DMS153 treated with DMSO at 0.1 percent for 48 hours (cell line): ENCODE measurements around the gene NDFIP1.

Source experiments
- DNase-seq: peaks from one replicate; lab custom pipeline; 2025; ENCODE audit not compliant: unreplicated experiment; lab: John Stamatoyannopoulos, UW

Gene NDFIP1

DNA sequence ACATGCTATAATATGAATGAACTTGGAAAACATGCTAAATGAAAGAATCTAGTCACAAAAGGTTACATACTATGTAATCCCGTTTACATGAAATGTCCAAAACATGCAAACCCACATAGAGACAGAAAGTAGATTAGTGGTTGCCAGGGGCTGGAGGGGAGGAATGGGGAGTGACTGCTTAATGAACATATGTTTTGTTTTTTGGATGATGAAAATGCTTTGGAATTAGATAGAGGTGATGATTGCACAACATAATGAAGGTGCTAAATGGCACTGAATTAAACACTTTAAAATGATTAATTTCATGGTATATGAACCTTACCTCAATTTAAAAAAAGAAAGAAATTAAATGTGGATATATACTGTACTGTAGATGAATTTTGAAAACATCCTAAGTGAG lies 17.6 kb upstream of the NDFIP1 start:
- no peak for DNase-seq

DNA sequence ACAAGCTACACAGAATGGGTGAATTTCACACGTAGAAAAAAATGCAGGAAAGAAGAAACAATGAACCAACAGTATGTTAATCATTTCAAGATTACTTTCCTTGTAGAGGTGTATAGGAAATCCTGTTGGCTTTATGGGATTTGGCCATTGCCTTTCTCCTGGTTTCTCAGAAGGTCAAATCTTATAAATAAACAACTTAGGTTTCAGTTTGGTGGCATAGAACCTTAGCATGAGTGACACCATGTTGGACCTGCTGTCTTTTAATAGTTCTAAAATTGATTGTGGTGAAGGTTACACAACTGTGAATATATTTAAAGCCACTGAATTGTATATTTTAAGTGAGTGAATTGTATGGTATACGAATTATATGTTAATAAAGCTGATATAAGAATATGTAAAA lies 16.7 kb upstream of the NDFIP1 start:
- no peak for DNase-seq

DNA sequence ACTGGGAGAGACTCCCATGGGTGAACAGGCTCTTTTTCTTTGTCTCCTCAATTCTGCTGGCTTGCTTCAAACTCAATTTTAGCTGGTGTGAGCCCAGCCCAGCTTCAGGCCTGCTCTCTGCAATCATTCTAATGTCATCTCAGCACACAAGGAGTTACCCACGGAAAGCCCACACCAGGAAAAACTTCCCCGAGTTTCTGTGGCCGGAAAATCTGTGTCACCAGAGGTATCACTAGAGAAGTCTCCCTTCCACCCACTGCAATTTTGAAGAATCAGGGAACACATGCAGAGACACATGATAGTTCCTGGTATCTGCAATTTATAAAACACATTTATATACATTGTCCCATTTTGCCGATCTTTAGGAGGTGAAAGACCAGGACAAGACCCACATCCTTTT lies 13.5 kb upstream of the NDFIP1 start:
- no peak for DNase-seq

DNA sequence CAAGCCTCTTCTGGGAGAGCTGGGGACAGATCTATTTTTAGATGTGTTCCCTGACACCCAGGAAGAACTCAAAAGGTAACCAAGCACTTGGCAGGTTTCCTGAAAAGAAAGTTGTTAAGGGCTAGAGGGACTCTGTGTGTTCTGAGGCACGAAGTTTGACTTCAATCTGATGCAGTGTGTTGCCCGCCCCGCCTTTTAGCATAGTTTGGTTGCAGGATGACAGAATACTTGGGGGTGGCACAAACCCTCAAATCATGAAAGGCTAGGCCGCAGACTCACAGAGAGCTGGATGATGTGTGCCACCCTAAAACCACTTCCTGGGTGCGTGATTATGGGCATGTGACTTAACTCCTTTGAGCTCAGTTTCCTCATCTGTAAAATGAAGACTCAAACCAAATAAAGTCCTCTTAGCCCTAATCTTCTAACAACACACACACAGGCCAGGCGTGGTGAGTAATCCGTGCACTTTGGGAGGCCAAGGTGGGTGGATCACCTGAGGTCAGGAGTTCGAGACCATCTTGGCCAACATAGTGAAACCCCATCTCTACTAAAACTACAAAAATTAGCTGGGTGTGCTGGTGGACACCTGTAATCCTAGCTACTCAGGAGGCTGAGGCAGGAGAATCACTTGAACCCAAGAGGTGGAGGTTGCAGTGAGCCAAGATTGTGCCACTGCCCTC lies 12.8 kb upstream of the NDFIP1 start:
- DNase-seq: no peak

DNA sequence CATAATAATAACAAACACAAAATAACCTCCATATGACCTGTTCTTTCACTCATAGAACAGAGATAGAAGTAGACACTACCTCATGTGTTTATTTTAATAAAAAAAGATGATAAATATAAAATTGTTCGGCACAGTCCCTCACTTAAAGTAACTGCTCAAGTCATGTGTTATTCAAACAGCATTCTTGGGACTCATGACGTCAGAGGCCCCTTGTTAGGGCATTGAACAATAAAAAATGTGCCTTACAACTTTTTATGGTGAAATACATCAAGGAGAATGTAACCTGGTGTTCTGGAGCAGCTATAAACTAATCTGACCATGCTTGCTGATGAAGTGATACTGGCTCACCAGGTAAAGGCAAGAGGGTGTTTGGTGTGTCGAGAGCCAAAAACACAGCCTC lies 12.2 kb upstream of the NDFIP1 start:
- no peak for DNase-seq

DNA sequence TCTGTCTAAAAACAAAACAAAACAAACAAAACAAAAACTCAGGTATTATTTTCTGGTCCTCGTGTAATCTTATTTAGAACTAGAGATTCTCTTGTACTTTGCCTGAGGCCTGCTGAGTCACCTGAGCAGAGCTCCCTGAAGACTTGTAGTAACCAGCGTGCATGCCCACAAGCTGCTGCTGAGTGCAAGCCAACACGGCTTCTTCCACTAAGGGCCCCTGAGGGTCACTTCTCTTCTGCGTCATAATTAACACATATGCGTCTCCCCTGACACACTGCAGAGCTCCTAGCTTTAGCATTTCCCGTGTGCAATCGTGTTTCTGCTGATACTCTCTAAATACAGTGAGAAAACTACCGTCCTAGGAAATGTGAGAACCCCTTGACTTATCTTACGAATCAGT lies 10.9 kb upstream of the NDFIP1 start:
- no peak for DNase-seq

DNA sequence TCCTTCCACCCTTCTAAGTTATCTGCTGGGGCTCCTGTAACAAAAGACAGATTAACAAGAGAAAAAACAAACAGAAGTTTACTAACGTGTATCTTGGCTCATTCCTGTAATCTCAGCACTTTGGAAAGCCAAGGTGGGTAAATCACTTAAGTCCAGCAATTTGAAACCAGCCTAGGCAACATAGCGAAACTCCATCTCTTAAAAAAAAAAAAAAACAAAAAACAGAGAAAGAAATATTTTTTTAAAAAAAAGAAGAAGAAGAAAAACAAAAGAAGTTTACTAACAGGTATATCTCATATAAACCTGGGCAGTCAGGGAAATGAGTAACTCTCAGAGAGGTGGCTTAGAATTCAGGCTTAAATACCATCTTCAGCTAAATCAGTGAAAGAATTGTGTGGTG lies 10.3 kb upstream of the NDFIP1 start:
- DNase-seq: no peak

DNA sequence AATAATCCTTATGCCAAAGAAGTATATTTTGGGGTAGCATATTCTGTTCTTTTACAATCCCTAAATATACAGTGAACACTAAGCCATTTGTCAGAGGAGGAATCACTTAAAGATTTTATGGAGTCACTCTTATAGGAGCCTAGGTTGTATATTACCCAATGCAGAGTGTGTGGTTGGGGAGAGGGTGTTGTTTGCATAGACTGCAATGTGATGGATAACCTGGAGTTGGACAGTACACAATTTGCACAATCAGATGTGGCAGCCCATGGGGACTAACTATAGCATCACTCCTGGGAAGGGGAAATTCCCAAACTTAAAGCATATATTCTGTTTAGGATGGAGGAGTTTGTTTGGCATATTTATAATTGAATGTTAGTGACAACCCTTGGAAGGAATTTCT lies 9.6 kb upstream of the NDFIP1 start:
- no peak for DNase-seq

DNA sequence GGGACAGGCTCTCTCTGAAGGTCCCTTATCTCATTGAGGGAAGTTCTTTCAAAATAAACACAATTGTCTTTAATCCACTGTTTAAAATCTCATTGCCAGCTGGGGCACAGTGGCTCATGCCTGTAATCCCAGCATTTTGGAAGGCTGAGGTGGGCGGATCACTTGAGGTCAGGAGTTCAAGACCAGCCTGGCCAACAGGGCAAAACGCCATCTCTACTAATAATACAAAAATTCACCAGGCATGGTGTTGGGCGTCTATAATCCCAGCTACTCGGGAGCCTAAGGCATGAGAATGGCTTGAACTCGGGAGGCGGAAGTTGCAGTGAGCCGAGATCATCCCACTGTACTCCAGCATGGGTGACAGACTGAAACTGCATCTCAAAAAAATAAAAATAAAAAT lies 8.3 kb upstream of the NDFIP1 start:
- DNase-seq: no peak

DNA sequence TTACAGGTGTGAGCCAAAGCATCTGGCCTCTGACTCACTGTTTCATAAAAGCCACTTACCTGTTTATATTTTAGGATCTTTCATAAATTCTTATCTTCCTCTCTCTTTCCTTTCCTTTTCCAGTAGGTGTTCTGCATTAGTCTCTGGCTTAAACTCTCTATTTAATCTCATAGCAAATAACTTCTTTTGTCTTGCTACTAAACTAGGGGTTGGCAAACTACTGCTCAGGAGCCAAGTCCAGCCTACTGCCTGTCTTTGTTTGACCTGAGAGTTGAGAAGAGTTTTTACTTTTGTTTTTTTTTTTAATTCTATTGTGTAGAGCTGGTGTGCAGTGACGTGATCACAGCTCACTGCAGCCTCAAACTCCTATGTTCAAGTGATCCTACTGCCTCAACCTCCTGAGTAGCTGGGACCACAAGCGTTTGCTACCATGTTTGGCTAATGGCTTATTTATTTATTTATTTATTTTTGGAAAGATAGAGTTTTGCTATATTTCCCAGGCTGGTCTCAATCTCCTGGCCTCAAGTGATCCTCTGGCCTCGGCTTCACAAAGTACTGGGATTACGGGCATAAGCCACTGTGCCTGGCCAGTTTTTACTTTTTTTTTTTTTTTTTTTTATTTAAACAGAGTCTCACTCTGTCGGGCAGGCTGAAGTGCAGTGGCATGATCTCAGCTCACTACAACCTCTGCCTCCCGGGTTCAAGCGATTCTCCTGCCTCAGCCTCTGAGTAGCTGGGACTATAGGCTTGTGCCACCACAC lies 5.4 kb upstream of the NDFIP1 start:
- DNase-seq: no peak

DNA sequence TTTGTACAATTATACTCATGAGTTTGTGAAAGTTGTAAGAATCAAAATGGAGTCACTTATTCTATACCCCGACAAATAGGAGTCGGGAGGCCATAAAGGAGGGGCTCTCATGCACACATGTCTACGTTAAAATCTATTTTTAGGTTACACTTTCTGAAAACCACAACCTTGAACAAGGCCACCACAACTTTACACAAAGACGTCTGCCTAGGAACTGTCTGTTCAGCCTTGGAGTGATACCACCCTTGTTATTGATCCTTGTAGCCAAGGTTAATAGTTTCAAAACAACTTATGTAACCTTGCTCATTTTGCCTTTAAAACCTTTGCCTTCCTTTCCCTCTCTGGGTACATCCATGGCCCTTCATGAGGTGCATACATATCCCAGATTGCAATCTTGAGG lies 4.1 kb upstream of the NDFIP1 start:
- DNase-seq: no peak

DNA sequence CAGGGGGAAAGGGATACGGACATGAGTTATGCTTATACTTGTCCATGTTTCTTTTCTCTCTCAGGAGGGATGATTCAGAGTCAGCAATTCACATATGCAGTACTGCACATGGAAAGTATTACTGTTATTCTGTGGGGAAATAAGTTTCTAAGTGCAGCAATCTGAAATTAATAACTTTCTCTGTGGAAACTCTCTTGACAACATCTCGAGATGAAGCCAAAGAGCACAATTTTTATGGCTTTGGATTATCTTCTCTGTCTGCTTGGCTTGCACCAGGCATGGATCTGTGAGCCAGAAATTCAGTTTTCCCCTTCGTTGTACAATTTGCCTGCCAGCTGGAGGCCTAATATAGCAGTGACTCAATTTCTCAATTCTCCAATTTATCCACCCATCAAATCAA lies 2.5 kb upstream of the NDFIP1 start:
- no peak for DNase-seq

DNA sequence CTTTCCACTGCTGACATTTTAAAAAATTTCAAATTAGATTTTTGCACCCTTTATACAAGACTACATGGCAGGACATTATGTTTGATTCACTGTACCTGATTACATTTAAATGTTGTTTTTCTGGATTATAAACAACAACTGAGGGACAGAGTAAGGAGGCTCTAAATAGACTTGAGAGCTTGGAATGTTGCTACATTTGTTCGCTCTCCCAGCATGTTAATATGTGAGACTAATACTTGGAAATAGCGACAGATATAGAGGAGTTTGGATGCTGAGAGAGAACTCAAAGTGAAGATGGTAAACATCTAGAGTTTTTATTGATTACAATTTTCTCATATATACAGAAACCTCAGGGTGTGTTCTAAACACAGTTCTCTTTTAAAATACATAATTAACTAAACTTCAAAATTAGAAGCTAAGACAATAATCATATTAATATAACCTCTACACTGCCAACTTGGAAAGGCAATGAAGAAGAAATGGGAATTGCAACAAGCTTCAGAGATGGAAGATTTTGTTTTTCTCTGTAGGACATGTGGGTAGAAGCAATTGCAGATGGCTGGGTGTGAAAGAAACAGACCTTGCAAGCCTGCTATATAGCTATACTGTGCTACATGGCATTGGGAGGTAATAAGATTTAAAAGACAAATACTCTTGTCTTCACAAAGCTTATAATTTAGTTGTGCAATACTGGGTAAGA lies 1.4 kb upstream of the NDFIP1 start:
- DNase-seq: no peak

DNA sequence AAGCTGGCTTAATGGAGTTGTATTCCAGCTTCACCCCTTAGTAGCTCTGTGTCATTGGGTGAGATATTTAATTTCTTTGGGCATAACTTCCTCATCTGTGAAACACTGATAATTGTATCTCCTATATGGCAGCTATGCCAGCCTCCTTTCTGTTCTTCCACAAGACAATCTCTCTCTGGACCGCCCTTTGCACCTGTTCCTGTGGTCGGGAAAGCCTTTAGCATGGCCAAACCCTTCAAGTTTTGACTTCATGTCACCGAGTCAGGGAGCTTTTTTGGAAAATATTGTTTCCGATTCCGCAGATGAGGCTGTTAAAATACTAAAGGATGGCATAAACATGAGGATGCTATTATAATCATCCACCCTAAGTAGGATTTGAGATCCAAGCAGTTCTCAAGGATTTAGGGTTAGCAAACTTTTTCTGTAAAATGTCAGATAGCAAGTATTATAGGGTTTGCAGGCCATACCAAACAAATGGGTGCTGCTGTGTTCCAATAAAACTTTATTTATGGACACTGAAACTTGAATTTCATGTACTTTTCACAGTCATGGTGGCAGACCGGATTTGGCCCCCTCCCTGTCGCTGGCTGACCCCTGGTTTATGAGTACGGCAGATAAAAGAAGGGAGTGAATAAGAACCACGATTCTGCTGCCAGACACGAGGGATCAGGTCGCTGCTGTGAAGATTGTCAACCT lies 695 bp upstream of the NDFIP1 start:
- DNase-seq: no peak

DNA sequence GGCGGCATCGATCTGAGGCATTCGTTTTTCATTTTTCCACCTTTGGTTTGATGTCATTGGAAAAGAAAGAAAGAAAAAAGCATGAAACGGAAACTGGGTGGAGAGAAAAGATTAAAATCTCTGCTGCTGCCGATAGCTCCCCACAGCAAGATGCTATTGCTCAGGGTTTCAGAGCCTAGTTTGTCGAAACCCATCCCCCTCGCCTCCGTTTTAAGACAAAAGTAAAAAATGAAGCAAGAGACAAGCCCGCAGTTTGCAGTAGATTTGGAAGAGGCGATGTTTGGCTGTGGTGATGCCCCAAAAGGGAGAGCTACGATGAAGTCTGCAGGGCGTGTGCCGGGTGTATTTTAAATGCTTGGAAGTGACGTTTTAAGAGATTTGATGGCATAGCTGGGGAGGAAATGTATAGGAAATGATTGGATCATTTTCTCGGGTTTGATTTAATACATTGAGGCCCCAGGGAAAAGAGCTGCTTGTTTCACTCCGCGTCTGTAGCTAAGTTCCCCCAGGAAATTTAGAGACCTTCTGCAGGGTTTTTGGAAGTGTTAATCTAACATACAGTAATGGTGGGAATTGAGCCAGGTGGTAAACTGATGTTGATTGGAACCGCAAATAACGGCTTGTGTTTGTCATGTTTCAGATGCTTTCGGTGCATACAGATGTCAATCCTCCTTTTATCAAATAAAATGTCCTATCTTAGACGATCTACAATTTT lies 909 bp downstream of the NDFIP1 start:
- no peak for DNase-seq

DNA sequence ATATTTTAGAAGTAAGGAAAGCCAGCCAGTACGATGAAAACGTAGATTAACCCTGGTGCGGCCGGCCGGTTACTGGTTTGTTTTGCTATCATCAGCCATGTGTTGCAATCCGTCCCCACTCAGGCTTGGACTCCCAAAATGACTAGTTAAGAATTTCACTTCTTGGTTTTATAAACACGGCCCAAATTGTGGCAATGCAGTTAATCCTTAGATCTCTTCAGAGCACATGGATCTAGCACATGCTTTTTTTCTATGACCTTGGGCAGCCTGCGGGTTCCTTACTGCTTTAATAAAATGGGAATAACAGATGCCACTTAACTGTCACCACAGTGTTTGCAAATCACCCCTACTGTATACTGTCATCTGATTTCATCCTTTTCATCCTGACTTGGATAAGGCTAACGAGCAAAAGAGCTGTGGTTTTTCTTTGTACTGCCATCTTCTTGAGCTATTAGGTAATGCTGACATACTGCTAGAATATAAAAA lies 1.5 kb downstream of the NDFIP1 start:
- no peak for DNase-seq

DNA sequence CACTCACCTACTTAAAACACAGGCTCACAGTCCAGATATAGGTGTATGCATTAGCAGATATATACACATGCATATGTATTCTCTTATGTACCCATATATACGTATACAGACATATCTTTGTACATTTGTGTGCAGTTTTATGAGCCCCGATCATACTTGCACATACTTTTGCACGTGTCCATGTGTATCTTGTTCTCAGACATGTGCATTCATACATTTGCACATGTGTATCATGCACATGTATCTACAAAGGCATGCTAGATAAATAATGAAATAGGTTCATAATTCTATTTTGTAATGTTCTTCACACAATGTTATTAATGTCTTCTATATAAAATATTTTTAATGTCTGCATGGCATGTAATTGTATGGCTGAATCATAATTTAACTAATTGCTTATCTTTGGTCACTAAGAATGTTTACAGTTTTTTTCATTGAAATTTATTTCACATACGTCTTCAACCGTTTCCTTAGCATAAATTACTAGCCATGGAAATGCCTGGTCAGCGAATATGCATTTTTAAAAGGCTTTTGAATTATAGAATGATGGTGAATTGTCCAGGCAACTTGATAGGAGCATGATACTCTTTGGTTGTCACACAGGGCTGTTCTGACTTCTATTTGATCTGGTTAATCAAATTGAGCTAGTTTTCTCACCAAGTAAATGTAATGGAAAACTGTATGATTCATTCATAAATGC lies 2.6 kb downstream of the NDFIP1 start:
- DNase-seq: no peak

DNA sequence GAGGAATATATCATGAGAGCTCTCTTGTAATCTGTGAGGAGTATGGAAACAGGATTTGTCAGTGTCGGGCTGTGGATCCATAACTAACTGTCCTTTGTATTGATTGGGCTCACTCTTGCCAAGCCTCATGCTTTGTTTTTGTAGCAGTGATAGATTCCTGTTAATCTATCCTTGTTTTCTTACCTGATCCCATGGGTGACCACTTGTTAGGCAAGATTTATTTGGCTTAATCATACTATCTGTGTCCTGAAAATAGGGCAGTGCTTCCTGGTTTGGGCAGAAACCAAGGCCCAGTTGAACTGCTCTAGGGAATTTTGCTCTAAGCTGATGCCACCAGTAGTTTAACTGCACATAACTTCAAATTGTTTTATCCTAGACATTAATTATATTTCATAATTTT lies 6.1 kb downstream of the NDFIP1 start:
- DNase-seq: no peak

DNA sequence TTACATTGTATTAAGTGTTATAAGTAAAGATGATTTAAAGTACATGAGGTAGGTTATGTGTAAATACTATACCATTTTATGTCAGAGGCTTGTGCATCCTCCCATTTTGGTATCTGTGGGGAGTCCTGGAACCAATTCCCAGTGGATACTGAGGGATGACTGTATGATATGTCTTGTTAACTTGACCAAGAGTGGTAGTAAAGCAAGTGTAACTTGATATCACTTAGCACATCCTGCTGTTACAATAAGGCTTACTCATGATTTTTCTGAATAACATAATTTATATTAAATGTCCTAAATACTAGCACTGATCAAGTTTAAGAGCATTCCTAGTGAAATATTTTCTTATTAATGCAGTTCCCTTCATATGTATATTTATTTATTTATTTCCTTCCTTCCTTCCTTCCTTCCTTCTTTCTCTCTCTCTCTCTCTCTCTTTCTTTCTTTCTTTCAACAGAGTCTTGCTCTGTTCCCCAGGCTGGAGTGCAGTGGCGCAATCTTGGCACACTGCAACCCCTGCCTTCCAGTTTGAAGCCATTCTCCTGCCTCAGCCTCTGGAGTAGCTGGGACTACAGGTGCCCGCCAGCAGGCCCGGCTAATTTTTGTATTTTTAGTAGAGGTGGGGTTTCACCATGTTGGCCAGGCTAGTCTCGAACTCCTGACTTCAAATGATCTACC lies 7.5 kb downstream of the NDFIP1 start:
- DNase-seq: no peak
